Activated T-cell treated with anti-CD3 and anti-CD28 coated beads, Interleukin-2, amount 50 U/mL, for 24 hours (primary cell): Measurements from ENCODE around the gene GNG7.
"Not testable (repeated sequence)": the region's sequence is repeated elsewhere in the genome, so short reads cannot be mapped to it uniquely, and the experiment has no call there.

Experiments
- DNase-seq: peaks from one replicate; pipeline ENCODE4 v3.0.0-alpha.2; 2020
- H3K27ac Mint-ChIP-seq: 2 replicates; pipeline ENCODE4 v1.8.0; 2020; ENCODE audit warnings: mild to moderate bottlenecking, mixed read lengths
- H3K27me3 Mint-ChIP-seq: 2 replicates; pipeline ENCODE4 v1.8.0; 2020; ENCODE audit warnings: mixed read lengths
- H3K36me3 Mint-ChIP-seq: 2 replicates; pipeline ENCODE4 v1.8.0; 2020; ENCODE audit warnings: low read depth, mixed read lengths
- H3K4me1 Mint-ChIP-seq: 2 replicates; pipeline ENCODE4 v1.8.0; 2020; ENCODE audit warnings: low read depth, mixed read lengths
- H3K4me3 Mint-ChIP-seq: 2 replicates; pipeline ENCODE4 v1.8.0; 2020; ENCODE audit warnings: mild to moderate bottlenecking, moderate library complexity, mixed read lengths
- H3K9me3 Mint-ChIP-seq: 2 replicates; pipeline ENCODE4 v1.8.0; 2020; ENCODE audit warnings: mixed read lengths

GNG7 gene

DNA sequence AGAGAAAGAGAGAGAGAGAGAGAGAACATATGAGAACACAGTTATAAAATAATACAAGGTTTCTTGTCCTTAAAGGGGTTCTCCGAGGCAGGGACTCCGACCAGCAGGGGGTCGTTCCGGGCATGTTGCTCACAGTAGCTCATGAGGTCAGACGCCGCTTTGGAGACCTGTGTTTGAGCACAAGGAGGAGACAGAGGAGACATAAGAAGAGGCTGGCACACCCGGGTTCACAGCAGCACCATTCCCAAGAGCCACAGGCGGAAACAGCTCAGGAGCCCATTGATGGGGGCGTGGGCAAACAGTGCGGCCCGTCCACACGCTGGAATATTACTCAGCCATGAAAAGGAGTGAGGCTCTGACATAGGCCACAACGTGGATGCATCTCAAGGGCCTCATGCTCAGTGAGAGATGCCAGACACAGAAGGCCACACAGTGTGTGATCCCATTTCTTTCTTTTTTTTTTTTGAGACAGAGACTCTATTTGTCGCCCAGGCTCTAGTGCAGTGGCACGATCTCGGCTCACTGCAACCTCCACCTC is 187.4 kb downstream of the GNG7 start:
- Mint-ChIP-seq H3K4me1 (peaks cover 9% of the 10 kb centered on the region), H3K27ac (no peak overlapping the region), H3K4me3 (no peak overlapping the region), H3K9me3 (no peaks in the 10 kb centered on the region), H3K27me3 (no peaks in the 10 kb centered on the region), H3K36me3 (no peaks in the 10 kb centered on the region)
- no peak for DNase-seq

DNA sequence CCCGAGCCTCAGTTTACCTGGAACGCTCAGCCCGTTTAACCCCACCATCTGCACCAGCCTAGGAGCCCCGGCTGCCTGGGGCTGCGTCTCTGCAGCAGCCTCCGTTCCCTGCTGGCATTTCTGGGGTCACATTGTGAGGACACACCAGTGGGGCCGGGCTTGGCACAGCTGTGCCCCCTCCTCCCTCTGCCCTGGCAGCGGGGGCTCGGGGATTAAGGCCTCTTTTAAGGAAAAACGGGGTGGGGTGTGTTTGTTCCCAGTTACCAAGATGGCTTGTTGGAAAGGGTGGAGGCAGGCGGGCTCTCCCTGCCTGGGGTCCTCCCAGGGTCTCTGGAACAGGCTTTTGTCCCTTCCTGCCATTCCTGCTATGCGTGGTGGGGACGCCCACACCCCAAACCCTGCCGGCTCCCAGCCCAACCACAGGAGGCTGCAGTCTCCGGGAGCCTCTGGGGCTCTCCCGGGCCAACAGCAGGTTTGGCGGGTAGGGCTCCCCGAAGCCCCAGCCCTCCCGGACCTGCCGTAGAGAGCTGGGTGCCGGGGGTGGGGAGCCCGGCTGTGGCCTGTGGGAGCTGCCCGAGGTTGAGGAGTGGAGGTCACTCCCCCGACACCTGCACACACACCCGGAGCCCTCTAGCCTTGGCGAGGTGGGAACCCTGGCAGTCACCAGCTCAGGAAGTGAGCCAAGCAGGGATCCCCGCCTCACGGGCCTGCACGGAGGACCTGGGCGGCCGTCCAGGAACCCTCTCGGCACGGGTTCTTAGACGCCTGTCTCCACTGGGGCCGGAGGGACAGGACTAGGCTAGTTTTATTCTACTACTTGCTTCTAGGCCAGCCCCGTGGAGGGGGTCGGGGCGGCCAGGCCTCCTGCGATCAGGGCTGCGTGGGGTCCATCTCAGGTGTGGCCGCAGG is 189.7 kb downstream of the GNG7 start:
- Mint-ChIP-seq H3K27ac (no peak overlapping the region), H3K4me1 (peaks cover 4% of the 10 kb centered on the region), H3K27me3 (no peaks in the 10 kb centered on the region), H3K9me3 (no peaks in the 10 kb centered on the region), H3K4me3 (no peak overlapping the region), H3K36me3 (no peaks in the 10 kb centered on the region)
- DNase-seq = no peak

DNA sequence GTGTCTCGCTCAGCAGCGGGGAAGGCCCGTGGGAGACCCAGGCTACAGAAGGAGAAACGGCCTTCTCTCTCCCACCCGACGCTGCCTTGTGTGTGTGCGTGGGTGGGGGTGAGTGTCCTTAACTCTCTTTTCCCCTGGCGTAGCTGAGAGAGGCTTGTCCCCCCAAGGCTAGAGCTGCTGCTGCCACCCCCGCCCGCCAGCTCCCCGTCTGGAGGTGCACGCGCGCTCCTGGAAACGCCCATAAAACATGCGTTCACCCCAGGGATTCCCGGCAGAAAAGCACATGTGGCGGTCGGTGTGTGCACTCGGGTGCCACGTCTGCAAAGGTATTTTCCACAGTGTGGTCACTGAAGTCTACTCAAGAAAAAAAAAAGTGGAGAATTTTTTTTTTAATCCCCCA is 190.5 kb downstream of the GNG7 start:
- H3K27me3 Mint-ChIP-seq = no peaks in the 10 kb centered on the region
- peaks cover 9% of the 10 kb centered on the region for H3K4me1 Mint-ChIP-seq
- no peaks in the 10 kb centered on the region for H3K9me3 Mint-ChIP-seq
- H3K36me3 Mint-ChIP-seq = no peaks in the 10 kb centered on the region
- H3K27ac Mint-ChIP-seq = no peak overlapping the region
- H3K4me3 Mint-ChIP-seq = no peak overlapping the region
- no peak for DNase-seq

DNA sequence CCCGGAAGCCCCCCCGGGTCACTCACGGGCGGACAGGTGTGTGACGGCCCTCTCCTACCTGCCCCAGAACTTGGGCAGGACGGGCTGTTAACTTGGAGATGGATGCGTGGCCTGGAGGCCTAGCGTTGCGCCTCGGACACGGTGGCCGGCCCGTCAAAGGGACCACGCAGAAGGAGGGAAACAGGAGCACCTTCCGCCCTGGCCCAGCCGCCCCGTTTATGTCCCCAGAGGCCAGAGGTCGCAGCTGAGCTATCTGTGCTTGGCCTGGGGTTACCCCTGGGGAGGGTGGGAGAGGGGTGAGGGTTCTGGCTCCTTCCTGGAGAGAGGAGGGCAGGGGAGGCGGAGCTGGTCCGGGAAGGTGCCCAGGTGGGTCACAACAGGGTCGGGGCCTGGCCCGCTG is 190.9 kb downstream of the GNG7 start:
- Mint-ChIP-seq H3K36me3 (no peaks in the 10 kb centered on the region), H3K4me3 (no peak overlapping the region), H3K27me3 (no peaks in the 10 kb centered on the region), H3K9me3 (no peaks in the 10 kb centered on the region), H3K4me1 (peaks cover 10% of the 10 kb centered on the region), H3K27ac (no peak overlapping the region)
- no peak for DNase-seq

DNA sequence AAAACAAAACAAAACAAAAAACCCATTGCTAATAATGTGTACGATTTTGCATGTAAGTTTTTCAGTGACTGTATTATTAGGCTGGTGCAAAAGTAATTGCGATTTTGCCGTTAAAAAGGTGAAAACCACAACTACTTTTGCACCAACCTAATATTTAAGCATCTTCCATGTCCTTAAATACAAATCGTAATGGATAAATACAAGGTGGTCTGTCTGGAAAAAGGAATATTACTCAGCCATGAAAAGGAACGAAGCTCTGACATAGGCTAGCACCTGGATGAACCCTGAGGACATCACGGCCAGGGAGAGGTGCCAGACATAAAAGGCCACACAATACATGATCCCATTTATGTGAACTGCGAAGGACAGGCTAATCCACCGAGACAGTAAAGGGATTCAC is 193.4 kb downstream of the GNG7 start:
- no peaks in the 10 kb centered on the region for H3K9me3 Mint-ChIP-seq
- H3K4me3 Mint-ChIP-seq = no peak overlapping the region
- H3K27me3 Mint-ChIP-seq = no peaks in the 10 kb centered on the region
- no peak overlapping the region for H3K27ac Mint-ChIP-seq
- no peaks in the 10 kb centered on the region for H3K36me3 Mint-ChIP-seq
- no peak for DNase-seq
- H3K4me1 Mint-ChIP-seq = peaks cover 14% of the 10 kb centered on the region

DNA sequence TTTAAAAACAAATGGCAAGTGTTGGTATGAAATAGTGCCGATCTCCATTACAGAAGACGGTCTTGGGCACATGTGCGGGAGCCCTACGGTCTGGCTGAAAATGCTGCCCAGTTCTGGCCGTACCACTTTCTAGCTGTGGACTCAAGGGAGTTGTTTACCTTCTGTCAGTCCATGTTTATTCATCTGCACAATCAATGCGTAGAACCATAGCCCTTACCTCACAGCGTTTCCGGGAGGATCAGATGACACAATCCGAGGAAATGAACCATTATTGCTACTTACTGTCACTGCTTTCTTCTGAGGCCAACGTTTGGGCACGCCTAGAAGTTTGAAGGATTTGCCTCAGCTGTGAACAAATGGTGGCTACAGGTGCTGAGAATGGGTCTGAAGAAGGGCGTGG is 195.4 kb downstream of the GNG7 start:
- Mint-ChIP-seq H3K4me1 (peaks cover 29% of the 10 kb centered on the region), H3K4me3 (peak overlapping the region; percentile 27), H3K36me3 (no peaks in the 10 kb centered on the region), H3K27me3 (no peaks in the 10 kb centered on the region), H3K27ac (peak overlapping the region; percentile 40), H3K9me3 (no peaks in the 10 kb centered on the region)
- no peak for DNase-seq

DNA sequence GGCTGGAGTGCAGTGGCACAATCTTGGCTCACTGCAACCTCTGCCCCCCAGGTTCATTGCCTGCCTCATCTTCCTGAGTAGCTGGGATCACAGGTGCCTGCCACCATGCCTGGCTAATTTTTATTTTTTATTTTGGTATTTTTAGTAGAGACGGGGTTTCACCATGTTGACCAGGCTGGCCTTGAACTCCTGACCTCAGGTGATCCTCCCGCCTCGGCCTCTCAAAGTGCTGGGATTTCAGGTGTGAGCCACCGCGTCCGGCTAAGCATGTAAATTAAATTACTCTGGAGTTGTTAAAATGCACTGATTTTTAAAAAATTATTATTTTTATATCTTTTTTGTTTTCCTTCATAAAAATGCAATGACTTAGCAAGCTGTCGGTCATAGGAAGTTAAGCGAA is 195.8 kb downstream of the GNG7 start:
- H3K27me3 Mint-ChIP-seq, H3K9me3 Mint-ChIP-seq, H3K4me3 Mint-ChIP-seq, DNase-seq, H3K36me3 Mint-ChIP-seq, H3K27ac Mint-ChIP-seq: not testable (repeated sequence)
- peaks cover 29% of the 10 kb centered on the region for H3K4me1 Mint-ChIP-seq

DNA sequence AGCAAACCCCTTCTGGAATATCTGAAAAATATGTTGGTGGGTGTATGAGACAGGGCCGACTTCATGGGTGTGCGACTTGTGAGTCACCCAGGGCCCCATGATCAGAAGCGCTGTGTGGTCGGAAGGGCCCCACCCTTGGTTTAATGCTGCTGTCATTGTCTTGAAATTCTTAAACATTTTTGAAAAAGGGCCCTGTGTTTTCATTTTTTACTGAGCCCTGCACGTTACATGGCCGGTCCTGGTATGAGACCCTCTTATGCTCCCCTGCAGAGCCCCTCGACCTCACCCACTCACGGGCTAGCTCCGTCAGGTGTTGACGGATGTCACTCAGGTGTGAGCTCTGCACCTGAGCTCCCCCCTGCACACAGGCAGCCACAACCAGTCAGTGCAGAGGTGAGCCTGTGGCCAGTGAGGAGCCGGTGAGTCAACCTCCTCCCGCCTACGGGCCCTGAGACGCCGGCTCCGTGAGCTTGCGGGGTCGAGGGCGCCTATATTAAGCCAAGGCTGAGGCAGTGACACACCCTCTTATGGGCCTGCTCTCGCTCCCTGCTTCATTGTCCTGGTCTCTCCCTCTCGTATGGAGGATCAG is 198.9 kb downstream of the GNG7 start:
- Mint-ChIP-seq H3K27me3 (peaks cover 6% of the 10 kb centered on the region), H3K9me3 (no peaks in the 10 kb centered on the region), H3K36me3 (no peaks in the 10 kb centered on the region), H3K4me1 (peaks cover 29% of the 10 kb centered on the region), H3K27ac (peak overlapping the region; percentile 91), H3K4me3 (peak overlapping the region; percentile 61)
- peak; percentile 75 for DNase-seq

DNA sequence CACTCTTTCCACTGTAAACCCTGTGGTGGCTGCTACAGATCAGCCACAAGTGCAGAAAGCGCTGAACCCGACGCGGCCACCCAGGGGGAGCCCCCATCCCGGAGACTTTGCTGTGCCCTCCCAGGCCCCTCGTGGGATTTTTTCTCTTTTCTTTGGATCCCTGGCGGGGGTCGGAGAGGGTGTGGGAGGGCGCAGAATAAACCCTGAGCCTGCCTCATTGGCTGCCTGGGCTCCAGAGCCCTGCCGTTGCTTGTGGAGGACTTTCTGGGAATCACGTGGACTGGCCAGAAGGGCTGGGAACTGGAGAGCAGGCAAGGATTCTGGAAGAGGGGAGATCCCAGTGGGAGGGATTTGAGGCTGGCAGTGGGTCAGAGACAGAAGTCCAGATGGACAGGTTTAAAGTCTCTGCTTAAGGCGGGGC is 201.6 kb downstream of the GNG7 start:
- no peak overlapping the region for H3K4me3 Mint-ChIP-seq
- H3K4me1 Mint-ChIP-seq = peaks cover 24% of the 10 kb centered on the region
- peaks cover 6% of the 10 kb centered on the region for H3K27me3 Mint-ChIP-seq
- H3K27ac Mint-ChIP-seq = no peak overlapping the region
- H3K36me3 Mint-ChIP-seq = no peaks in the 10 kb centered on the region
- H3K9me3 Mint-ChIP-seq = no peaks in the 10 kb centered on the region
- no peak for DNase-seq

DNA sequence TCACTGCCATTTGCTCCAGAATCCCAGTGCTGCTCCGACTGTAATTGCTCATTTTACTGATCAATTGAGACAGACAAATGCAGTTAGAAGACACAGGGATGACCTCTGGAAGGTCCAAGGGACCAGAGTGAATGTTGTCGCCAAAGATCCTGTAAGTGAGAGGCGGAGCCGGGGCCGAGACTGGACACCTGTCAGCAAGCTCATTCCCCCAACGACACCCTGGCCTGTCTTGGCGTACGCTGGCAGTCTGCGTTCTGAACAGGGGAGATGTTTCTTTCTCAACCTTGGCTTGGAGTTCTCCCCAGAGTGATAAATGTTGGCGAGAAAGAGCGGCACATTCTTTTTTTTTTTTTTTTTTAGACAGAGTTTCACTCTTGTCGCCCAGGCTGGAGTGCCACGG is 202.3 kb downstream of the GNG7 start:
- peaks cover 6% of the 10 kb centered on the region for H3K27me3 Mint-ChIP-seq

DNA sequence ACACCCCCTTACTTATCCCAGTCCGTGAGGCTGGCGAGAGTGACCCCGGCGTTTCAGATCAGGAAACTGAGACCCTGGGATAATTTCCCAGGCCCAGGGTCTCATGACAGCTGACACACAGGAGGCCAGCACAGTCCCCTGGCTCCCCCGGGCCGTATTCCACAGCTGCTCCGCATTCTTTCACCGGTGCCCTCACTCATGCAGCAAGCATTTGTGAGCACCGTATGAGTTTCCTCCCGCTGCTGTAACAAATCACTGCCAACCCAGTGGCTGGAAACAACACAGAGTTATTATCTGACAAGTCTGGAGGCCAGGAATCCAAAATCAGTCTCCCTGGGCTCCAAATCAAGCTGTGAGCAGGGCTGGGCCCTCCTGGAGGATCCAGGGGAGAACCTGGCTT is 205.3 kb downstream of the GNG7 start:
- Mint-ChIP-seq H3K4me3 (no peak overlapping the region), H3K36me3 (no peaks in the 10 kb centered on the region), H3K27ac (no peak overlapping the region), H3K4me1 (peaks cover 20% of the 10 kb centered on the region), H3K27me3 (peaks cover 28% of the 10 kb centered on the region), H3K9me3 (no peaks in the 10 kb centered on the region)
- no peak for DNase-seq

More for the DNA sequence above, 202.3 kb downstream of the GNG7 start:
- Mint-ChIP-seq H3K4me3 (no peak overlapping the region), H3K9me3 (no peaks in the 10 kb centered on the region), H3K27ac (no peak overlapping the region), H3K4me1 (peaks cover 27% of the 10 kb centered on the region), H3K36me3 (no peaks in the 10 kb centered on the region)
- no peak for DNase-seq

DNA sequence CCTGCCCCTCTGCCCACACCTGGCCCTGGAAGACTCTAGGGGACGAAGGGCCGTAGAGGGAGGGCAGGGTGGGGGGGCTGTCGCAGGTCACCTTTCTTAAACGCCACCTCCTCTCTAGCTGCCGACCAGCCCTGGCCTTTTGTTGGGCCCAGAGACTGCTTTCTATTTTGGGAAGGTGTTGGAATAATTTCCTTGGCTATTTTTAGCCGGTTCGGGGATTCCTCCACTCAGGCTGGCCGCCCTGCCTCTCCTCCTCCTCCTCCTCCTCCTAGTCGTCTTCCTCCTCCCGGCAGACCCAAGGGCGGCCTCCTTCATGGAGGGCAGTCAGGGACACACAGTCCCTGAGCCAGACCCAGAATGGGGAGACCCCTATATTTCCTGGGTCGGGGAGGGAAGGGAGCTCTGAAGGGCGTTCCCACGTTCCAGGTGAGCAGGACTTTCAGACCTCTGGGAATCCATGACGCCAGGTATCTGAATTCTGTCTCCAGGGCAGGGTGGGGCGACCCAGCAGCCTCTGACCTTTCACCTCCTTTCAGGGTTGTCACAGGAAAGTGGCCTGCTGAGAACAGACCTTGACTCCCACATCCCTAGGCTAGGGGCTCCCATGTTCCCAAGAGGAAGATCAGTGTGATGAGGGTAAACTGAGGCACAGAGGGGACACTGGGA is 206.7 kb downstream of the GNG7 start:
- Mint-ChIP-seq H3K36me3 (no peaks in the 10 kb centered on the region), H3K4me1 (peaks cover 20% of the 10 kb centered on the region), H3K27me3 (peaks cover 40% of the 10 kb centered on the region), H3K27ac (no peak overlapping the region), H3K9me3 (no peaks in the 10 kb centered on the region), H3K4me3 (peak overlapping the region; percentile 38)
- DNase-seq = no peak

DNA sequence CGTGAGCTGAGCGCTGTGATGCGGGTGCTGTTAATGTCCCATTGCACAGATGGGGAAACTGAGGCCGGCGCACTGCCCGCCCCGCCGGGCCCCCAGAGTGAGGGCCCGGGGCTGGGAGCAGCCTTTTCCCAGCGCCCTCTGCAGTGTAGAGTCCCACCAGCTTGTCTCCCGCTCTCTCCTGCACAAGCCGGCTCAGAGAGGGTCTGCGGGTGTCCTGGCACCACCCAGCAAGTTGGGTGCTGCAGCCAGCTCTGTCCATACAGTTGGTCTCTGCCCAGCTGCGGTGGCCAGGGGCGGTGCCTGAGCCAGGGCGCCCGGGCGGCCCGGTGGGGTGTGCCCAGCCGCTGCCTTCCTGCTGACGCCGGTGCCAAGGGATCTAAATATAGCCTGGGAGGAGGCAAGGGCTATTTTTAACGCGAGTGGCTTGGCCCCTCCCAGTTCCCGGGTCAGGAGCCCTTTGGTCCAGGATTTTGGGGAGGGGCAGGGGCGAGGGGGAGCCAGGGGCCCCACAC is 207.3 kb downstream of the GNG7 start:
- DNase-seq = peak; percentile 50
- H3K36me3 Mint-ChIP-seq = no peaks in the 10 kb centered on the region
- peaks cover 45% of the 10 kb centered on the region for H3K27me3 Mint-ChIP-seq
- peak overlapping the region; percentile 31 for H3K4me3 Mint-ChIP-seq
- H3K27ac Mint-ChIP-seq = no peak overlapping the region
- H3K9me3 Mint-ChIP-seq = no peaks in the 10 kb centered on the region
- peaks cover 20% of the 10 kb centered on the region for H3K4me1 Mint-ChIP-seq

DNA sequence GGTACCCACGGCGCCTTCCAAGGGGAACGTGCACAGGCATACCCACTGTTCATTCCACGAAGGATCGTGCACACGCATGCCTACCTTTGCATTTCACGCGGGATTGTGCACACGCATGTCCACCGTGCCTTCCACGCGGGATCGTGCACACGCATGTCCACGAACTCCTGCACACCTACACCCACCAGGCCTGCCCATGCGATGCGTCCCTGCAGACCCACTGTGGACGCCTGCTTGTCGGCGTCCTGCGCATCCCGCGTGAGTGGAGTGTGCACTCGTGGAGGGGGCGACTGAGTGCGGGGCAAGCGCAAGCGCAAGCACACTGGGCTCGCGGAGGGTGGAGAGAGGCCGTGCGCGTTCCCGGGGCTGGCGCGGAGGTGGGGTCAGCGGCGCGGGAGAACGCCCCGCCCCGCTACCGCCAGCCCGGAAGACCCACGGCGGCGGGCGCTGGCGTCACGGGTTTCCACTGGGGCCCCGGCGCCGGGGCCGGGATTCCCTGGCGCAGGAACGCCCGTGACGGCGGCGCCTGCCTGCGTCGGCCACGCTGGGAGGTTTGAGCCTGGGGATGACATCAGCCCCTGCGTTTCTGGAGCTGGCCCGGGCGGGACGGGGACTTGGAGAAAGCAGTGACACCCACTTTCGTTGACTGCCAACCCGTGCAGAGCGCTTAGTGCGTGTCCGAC is 207.9 kb downstream of the GNG7 start:
- Mint-ChIP-seq H3K36me3 (no peaks in the 10 kb centered on the region), H3K9me3 (no peaks in the 10 kb centered on the region), H3K27ac (no peak overlapping the region), H3K4me1 (peaks cover 24% of the 10 kb centered on the region), H3K27me3 (peaks cover 46% of the 10 kb centered on the region), H3K4me3 (peak overlapping the region; percentile 53)
- DNase-seq = peak; percentile 63
